Parathyroid adenoma (tissue), 2 donors: ENCODE data around the gene IQSEC2.

Experiments used
- H2AFZ ChIP-seq: fragments of 300-600 bp; sonication (generic); one replicate; pipeline ENCODE4 v1.7.0; 2017; ENCODE audit warnings: antibody characterized with exemption, mild to moderate bottlenecking
- H3K27ac ChIP-seq: fragments of 300-600 bp; sonication (generic); one replicate; pipeline ENCODE4 v1.7.0; 2017
- H3K27me3 ChIP-seq: fragments of 300-600 bp; sonication (generic); one replicate; pipeline ENCODE4 v1.7.0; 2017; ENCODE audit warnings: low read length; ENCODE audit not compliant: control insufficient read depth, insufficient read depth
- H3K36me3 ChIP-seq: fragments of 300-600 bp; sonication (generic); one replicate; pipeline ENCODE4 v1.7.0; 2017; ENCODE audit warnings: low read length; ENCODE audit not compliant: control insufficient read depth, insufficient read depth
- H3K4me1 ChIP-seq: fragments of 300-600 bp; sonication (generic); one replicate; pipeline ENCODE4 v1.7.0; 2017; ENCODE audit warnings: control low read depth
- H3K4me2 ChIP-seq: fragments of 300-600 bp; sonication (generic); one replicate; pipeline ENCODE4 v1.7.0; 2017; ENCODE audit warnings: low read length
- H3K4me3 ChIP-seq: fragments of 300-600 bp; sonication (generic); one replicate; pipeline ENCODE4 v1.7.0; 2017; ENCODE audit warnings: low read depth, low read length
- H3K79me2 ChIP-seq: fragments of 300-600 bp; sonication (generic); one replicate; pipeline ENCODE4 v1.7.0; 2017; ENCODE audit warnings: control low read depth
- H3K9ac ChIP-seq: fragments of 300-600 bp; sonication (generic); one replicate; pipeline ENCODE4 v1.7.0; 2017; ENCODE audit warnings: mild to moderate bottlenecking
- H3K9me3 ChIP-seq: fragments of 300-600 bp; sonication (generic); one replicate; pipeline ENCODE4 v1.7.0; 2017; ENCODE audit warnings: low read length; ENCODE audit not compliant: control insufficient read depth
- TF ChIP-seq, protein P1 (sequence below): fragments of 300-600 bp; sonication (generic); IDR thresholded peaks from one replicate; pipeline ENCODE4 v1.7.0; 2017; ENCODE audit warnings: antibody characterized with exemption, mild to moderate bottlenecking
- donor health status: primary hyperparathyroidism.

Gene IQSEC2

DNA sequence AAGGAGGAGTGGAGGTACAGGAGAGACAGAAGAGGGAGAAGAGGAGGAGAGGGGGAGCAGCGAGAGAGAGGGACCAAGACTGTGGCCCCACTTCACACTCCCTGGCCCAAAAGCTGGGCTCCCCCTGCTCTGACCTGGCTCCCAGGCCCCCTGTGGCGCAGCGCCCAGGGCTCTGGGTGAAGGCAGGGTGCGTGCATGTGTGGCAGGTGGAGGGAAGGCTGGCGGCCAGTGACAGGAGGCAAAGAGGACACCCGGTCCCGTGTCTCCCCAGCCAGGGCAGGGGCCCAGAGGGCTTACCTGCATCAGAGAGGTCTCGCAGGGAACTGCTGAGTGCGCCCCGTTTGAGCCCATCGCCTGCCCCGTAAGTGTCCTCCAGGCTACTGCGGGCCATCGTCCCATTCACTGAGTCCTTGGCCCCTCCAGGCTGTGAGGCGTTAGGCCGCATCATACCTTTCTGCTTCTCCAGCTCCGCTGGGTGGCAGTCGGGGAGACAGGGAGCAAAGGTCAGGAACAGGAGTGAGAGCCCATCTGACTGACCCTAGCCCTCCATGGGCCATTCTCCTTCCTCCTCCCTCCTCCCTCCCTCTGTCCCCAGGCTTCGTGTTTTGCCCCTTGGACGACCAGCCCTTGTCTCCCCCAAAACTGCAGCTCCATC, 45.2 kb downstream of the IQSEC2 start:
- Histone ChIP-seq H3K36me3 (no peaks in the 10 kb centered on the region), H3K27ac (no peak overlapping the region), H3K9ac (no peak overlapping the region), H2AFZ (no peak overlapping the region), H3K4me2 (no peak overlapping the region), H3K79me2 (no peaks in the 10 kb centered on the region), H3K4me3 (no peak overlapping the region), H3K9me3 (no peaks in the 10 kb centered on the region), H3K4me1 (no peaks in the 10 kb centered on the region), H3K27me3 (no peaks in the 10 kb centered on the region)
- TF ChIP-seq, protein P1, sequence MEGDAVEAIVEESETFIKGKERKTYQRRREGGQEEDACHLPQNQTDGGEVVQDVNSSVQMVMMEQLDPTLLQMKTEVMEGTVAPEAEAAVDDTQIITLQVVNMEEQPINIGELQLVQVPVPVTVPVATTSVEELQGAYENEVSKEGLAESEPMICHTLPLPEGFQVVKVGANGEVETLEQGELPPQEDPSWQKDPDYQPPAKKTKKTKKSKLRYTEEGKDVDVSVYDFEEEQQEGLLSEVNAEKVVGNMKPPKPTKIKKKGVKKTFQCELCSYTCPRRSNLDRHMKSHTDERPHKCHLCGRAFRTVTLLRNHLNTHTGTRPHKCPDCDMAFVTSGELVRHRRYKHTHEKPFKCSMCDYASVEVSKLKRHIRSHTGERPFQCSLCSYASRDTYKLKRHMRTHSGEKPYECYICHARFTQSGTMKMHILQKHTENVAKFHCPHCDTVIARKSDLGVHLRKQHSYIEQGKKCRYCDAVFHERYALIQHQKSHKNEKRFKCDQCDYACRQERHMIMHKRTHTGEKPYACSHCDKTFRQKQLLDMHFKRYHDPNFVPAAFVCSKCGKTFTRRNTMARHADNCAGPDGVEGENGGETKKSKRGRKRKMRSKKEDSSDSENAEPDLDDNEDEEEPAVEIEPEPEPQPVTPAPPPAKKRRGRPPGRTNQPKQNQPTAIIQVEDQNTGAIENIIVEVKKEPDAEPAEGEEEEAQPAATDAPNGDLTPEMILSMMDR: no peak

DNA sequence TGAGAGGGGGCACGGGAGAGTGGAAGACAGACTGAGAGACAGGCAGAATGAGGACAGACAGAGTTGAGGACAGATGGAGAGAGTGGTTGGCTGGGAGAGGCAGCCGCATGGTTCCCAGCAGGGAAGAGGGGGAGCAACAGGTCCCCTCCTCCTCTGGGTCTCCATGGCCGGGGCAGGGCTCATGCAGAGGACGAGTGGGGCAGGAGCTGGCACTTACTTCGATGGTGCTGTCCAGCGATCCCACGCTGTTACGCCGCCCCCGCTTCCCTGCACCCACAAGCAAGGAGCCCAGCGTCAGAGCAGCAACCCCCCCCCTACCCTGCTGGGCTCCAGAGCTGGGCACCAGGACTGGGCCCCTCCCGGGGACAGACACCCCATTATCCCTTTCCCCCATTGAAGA, 45.8 kb downstream of the IQSEC2 start:
- H2AFZ ChIP-seq: no peak overlapping the region
- no peaks in the 10 kb centered on the region for H3K79me2 ChIP-seq
- H3K9ac ChIP-seq: no peak overlapping the region
- no peaks in the 10 kb centered on the region for H3K27me3 ChIP-seq
- H3K27ac ChIP-seq: no peak overlapping the region
- TF ChIP-seq, protein P1: no peak
- no peaks in the 10 kb centered on the region for H3K4me1 ChIP-seq
- H3K36me3 ChIP-seq: no peaks in the 10 kb centered on the region
- H3K9me3 ChIP-seq: no peaks in the 10 kb centered on the region
- no peak overlapping the region for H3K4me3 ChIP-seq
- no peak overlapping the region for H3K4me2 ChIP-seq

DNA sequence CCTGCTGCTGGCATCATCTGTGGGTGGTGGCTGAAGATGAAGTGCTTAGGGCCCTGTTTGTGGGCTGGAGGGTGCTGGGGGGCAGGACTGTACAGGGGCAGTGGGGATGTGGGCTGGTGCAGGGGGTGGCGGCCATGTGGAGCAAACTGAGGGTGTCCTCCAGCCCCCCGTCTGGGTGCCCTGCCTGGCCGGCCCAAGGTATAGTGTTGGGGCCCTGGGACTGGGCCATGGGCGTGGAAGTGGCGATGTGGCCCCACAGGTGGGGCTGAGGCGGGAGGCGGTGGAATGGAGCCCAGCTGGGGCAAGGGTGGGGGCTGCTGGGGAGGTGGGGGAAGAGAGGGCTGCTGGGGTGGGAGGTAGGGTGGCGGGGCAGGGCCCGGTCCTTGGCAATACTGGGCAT, 46.9 kb downstream of the IQSEC2 start:
- no peak overlapping the region for H2AFZ ChIP-seq
- H3K4me1 ChIP-seq: no peaks in the 10 kb centered on the region
- H3K4me2 ChIP-seq: no peak overlapping the region
- H3K79me2 ChIP-seq: no peaks in the 10 kb centered on the region
- no peaks in the 10 kb centered on the region for H3K27me3 ChIP-seq
- TF ChIP-seq, protein P1: no peak
- no peak overlapping the region for H3K27ac ChIP-seq
- no peak overlapping the region for H3K4me3 ChIP-seq
- no peaks in the 10 kb centered on the region for H3K9me3 ChIP-seq
- H3K9ac ChIP-seq: no peak overlapping the region
- no peaks in the 10 kb centered on the region for H3K36me3 ChIP-seq

DNA sequence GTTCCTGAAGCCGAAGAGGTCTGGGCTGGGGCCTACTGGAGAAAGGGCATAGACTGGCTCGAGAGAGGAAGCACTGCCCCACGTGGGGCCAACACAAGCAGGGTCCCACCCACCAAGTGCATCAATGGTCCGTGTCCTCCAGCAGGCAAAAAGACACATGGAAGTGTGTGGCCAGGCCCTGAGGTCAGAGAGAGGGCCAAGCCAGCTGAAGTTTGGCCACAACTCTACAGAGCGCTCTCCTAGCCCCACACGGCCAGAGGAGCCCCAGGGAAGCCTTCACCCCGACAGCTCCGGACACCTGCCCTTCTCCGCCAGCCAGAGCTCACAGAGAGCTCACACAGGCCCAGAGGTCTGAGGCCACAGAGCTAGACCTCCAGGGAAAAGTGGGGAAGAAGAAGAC, 47.8 kb downstream of the IQSEC2 start:
- Histone ChIP-seq H3K4me2 (no peak overlapping the region), H3K27me3 (no peaks in the 10 kb centered on the region), H2AFZ (no peak overlapping the region), H3K36me3 (no peaks in the 10 kb centered on the region), H3K27ac (no peak overlapping the region), H3K4me1 (no peaks in the 10 kb centered on the region), H3K4me3 (no peak overlapping the region), H3K9me3 (no peaks in the 10 kb centered on the region), H3K9ac (no peak overlapping the region), H3K79me2 (no peaks in the 10 kb centered on the region)
- TF ChIP-seq, protein P1: no peak

DNA sequence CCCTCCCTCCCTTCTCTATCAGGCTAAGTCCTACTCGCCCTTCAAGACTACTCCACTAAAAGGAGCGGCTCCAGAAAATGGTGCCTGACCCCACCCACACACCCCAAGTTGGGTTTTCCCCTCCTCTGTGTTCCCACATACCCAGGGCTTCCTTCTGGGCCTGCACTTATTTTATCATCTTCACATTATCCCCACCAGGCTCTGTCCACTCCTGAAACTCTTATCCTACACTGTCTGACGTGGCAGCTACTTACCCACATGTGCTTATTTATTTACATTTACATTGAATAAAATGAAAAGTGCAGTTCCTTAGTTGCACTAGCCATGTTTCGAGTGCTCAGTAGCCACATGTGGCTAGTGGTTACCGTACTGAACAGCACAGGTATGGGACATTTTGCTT, 51.3 kb downstream of the IQSEC2 start:
- Histone ChIP-seq H3K36me3 (no peaks in the 10 kb centered on the region), H2AFZ (no peak overlapping the region), H3K9ac (no peak overlapping the region), H3K79me2 (no peaks in the 10 kb centered on the region), H3K4me1 (no peaks in the 10 kb centered on the region), H3K9me3 (no peaks in the 10 kb centered on the region), H3K27ac (no peak overlapping the region), H3K4me3 (no peak overlapping the region), H3K4me2 (no peak overlapping the region), H3K27me3 (no peaks in the 10 kb centered on the region)
- TF ChIP-seq, protein P1: no peak
